Activated CD4-positive, alpha-beta T cell treated with anti-CD3 and anti-CD28 coated beads, Interleukin-10, Interleukin-2, amounts not matched to agents 100 ng/mL and 50 ng/mL, durations not matched to agents 16 hours and 8 hours (primary cell): ENCODE data around the gene SNX2.
A peak's percentile ranks its signal among the peaks of the same experiment; 100 is the strongest.
"Not testable (repeated sequence)": the region's sequence is repeated elsewhere in the genome, so short reads cannot be mapped to it uniquely, and the experiment has no call there.

ENCODE experiments used
- DNase-seq: peaks from one replicate; pipeline ENCODE4 v3.0.0-alpha.2; 2020

SNX2 gene

GRCh38 chr5:122844910-122845228 lies 70.0 kb downstream of the SNX2 start:
- no peak for DNase-seq

DNA sequence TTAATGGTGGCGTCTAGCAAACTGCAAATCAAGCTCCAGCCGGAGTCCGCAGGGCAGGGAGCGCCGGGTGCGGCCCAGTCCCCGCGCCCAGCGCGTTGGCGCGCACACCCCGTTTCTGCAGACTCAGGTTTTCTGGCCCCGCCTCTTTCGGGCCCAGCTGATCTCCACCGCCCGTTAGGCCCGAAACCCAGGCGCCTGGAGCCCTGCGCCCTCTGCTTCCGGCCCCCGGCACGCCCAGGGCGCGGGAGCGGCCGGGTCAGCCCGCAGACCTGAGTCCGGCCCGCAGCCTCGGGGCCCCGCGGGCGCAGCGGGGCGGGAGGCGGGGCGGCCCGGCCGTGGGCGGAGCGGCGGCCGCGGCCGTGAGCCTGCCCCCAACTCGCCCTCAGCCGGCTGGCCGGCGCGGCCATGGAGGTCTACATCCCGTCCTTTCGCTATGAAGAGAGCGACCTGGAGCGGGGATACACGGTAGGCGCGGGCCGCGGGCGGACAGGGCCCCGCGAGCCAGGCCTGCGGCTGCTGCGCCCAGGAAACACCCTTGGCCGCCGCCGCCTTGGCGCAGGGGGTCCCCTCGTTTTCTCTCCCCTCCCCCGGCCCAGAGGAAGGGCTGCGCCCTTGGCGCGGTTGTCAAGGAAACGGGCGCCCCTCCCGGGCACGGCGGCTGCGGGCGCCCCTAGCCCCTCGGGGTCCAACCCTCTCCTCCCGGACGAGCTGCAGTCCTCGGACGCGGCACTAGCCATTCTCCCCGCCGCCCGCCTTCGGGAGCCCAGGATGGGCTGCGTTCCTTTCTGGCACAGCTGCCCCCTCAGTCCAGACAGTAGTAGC lies 70.6 kb downstream of the SNX2 start, which contains the start of gene SNX24:
Gene SNX24 (plus strand): TSS at position 385 of the 822 bp plus-strand sequence. CDS start 21 bp downstream, at position 406.
- peak; percentile 81 for DNase-seq

DNA sequence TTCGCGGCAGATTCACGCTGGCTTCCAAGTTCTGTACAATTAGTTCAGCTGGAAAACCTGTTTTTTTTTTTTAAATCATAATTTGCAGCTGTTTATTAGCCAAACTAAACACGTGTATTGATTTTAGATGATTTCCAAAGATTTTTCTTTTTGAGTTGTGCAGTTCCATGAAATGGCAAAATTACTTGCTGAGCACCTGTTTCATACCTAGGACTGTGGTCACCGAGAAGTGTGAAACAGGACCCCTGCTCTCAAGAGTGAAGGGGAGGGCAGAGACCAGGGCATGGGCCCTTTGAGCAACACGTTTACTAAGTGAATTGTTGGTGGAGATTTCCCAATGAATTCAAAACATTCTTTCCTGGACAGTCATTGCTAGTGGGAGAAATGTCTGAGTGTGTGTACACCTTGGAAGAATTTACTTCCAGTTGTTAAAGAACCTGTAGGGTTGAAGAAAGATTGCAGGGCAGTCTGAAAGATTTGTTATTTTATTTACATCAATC lies 71.2 kb downstream of the SNX2 start:
- no peak for DNase-seq

GRCh38 chr5:122847687-122848081 lies 72.8 kb downstream of the SNX2 start:
- no peak for DNase-seq

DNA sequence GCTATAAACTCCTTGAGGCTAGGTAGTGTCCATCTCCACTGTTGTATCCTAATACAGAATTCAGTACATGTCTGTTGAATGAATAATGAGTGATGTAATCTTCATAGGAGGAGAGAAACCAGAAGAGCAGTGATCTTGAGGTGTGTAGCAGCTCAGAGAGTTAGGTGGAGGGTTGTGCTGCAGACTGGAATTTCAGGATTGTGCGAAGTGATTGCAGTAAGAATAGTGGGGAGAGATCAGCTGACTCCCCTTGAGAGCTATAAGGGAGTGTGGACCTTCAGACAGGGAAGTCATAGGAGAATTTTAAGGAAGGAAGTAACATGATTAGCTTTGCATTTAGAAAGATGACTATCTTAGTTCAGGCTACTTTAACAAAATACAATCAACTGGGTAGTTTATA lies 74.9 kb downstream of the SNX2 start:
- no peak for DNase-seq

DNA sequence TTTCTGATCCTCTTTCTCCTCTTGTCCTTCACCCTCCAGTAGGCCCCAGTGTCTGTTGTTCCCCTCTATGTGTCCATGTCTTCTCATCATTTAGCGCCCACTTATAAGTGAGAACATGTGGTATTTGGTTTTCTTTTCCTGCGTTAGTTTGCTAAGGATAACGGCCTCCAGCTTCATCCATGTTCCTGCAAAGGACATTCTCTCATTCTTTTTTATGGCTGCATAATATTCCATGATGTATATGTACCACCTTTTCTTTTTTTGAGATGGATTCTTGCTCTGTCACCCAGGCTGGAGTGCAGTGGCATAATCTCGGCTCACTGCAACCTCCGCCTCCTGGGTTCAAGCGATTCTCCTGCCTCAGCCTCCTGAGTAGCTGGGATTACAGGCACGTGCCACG lies 82.7 kb downstream of the SNX2 start:
- not testable (repeated sequence) for DNase-seq

DNA sequence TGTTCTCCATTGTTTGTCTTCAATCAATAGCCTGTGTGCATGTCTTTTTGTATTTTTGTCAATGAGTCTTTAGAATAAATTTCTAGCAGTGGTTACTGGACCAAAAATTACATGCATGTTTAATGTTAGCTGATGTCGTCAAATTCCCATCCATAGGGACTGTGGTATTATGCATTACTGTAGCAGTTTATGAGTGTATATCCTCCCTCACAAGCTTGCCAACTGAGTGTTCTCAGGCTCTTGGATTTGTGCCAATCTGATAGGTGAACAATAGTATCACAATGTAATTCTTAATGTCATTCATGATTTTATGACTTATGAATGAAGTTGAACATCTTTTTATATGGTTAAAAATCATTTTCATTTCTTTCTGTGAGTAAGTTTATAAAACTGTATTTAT lies 83.6 kb downstream of the SNX2 start:
- no peak for DNase-seq

DNA sequence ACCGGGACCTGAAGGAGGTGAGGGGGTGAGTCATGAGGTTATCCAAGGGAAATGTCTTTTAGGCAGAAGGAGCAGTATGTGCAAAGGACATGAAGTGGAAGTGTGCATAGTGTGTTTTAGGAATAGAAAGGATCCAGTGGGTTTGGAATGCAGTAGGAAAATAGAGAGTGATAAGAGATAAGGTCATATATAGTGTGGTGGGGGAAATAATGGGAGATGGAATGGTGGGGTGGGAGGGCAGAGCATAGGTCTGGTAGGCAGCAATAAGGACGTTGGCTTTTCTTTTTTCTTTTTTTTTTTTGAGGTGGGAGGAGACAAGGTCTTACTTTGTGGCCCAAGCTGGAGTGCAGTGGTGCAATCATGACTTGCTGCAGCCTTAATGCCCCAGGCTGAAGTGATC lies 88.4 kb downstream of the SNX2 start:
- DNase-seq, result no peak

DNA sequence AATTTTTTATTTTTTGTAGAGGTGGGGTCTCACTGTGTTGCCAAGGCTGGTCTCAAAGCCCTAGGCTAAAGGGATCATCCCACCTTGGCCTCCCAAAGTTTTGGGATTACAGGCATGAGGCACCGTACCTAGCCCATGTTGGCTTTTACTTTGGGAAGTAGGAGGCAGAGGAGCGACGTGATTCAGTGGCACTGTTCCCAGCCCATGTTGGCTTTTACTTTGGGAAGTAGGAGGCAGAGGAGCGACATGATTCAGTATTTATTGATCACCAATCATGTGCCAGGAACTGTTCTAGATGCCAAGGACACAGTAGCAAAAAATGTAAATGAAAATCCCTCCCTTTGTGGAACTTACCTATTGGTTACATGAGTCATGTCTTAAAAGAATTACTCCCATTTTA lies 88.8 kb downstream of the SNX2 start:
- no peak for DNase-seq

GRCh38 chr5:122864400-122864799 lies 89.5 kb downstream of the SNX2 start:
- peak; percentile 76 for DNase-seq

- peak; percentile 22 for DNase-seq
These were observed 90.0 kb downstream of the SNX2 start for GRCh38 chr5:122864842-122865241.

- DNase-seq, result no peak
These were observed 95.5 kb downstream of the SNX2 start for GRCh38 chr5:122870219-122870856.

DNA sequence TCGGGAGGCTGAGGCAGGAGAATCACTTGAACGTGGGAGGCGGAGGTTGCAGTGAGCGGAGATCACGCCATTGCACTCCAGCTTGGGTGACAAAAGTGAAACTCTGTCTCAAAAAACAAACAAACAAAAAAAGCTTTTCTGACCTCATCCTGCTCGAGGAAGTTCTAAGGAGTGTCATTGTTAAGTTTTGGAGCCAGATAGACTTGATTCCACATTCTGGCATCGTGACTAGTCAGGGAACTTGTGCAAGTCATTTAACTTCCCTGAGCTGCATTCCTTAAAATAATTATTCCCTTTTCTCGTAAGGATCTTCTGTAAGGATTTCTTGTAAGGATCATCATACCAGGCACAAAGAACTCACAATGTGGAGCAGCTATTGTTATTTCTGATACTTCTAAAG lies 96.8 kb downstream of the SNX2 start:
- DNase-seq, result no peak

- no peak for DNase-seq
These were observed 99.4 kb downstream of the SNX2 start for GRCh38 chr5:122874179-122874875.

DNA sequence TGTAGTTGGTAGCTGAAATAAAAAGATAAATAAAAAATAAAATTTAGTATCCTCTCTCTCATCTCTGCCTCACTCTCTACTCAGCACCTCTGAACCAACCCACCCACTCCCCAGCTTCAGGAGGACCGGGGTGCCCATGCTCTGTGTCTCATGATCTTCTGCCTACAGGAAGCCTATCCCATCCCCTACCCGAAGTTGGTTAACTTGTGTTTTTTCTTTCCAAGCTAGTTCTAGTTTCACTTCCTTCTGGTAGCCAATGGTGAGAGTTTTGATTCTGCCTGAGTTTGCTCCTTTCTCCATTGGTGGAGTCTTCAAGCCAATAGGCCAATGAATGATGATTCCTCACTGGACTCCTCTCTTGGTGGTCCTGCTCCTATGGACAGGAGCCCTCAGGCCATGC lies 102.6 kb downstream of the SNX2 start:
- no peak for DNase-seq

GRCh38 chr5:122879076-122879475 lies 104.2 kb downstream of the SNX2 start:
- no peak for DNase-seq
